Hypothalamus (tissue), 51 donors: Measurements from ENCODE around the gene ICOSLG.
"Not testable (repeated sequence)": the region's sequence is repeated elsewhere in the genome, so short reads cannot be mapped to it uniquely, and the experiment has no call there.

Experiments
- DNase-seq, 51 donors: peaks; one replicate each; lab custom pipeline; 2025; lab: John Stamatoyannopoulos, UW

The ICOSLG gene

DNA sequence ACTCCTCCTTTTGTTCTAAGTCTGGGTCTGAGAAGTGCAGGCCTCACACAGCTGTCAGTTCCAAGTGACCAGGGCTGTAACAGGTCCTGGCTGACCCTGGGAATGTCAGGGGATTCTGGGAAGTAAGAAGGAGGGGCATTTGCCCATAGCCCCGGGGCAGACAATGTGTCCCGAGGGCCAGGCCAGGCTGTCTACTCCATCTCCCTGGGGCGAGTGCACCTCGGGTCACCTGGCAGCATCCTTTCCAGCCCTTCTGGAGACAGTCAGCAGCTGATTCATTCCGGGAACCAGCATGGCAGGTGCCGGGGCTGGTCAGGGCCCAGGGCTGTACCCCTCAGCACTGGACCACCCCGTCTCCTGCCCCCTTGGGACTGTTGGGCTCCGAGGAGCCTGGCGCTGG lies 13.1 kb downstream of the ICOSLG start:
- not testable (repeated sequence) for DNase-seq

GRCh38 chr21:44225605-44226004 lies 15.1 kb downstream of the ICOSLG start:
- not testable (repeated sequence) for DNase-seq

DNA sequence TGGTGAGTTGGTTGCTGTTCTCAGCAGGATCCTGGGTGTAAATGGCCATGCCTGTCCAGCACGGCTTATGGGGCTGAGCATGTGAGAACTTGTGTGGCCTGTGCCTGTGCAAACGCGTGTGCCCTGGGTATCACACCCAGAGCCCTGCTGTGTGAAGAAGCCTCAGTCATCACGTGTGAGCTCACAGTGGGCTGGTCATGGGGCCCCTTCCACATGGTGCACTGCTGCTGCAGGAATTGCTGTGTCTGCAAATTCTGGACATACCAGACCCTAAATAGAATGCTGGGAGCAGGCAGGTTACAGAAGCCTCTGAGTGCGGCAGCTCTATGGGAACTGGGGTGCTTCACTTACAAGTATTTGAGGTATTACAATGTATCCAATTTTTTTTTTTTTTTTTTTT lies 17.4 kb downstream of the ICOSLG start:
- not testable (repeated sequence) for DNase-seq

GRCh38 chr21:44220674-44221073 lies 20.1 kb downstream of the ICOSLG start:
- not testable (repeated sequence) for DNase-seq

DNA sequence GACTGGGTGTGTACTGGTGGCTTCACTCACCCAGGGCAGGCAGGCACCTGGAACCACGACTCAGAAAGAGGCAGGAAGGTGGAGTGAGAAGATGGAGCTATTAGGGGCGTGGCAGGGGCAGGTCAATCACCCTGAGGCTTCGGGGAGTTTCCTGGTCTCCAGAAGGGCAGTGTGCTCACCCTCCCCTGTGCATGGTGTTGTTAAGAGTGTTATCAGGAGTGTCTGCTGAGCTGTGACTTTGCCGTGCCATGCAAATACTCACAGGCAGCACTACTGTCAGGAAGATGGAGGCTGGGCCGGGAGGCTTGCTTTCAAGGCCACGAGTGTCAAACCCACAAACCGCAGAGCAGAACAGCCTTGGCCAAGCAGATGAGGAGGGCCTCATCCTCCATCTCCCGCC lies 22.3 kb downstream of the ICOSLG start:
- not testable (repeated sequence) for DNase-seq

DNA sequence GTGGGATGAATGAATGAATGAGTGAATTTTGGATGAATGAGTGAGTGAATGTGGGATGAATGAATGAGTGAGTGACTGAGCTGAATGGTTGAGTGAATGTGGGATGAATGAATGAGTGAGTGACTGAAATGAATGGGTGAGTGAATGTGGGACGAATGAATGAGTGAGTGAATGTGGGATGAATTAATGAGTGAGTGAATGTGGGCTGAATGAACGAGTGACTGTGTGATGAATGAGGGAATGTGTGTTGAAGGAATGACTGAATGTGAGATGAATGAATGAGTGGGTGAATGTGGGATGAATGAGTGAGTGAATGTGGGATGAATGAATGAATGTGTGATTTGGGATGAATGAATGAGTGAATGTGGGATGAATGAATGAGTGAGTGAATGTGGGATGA lies 28.8 kb downstream of the ICOSLG start:
- DNase-seq: not testable (repeated sequence)

DNA sequence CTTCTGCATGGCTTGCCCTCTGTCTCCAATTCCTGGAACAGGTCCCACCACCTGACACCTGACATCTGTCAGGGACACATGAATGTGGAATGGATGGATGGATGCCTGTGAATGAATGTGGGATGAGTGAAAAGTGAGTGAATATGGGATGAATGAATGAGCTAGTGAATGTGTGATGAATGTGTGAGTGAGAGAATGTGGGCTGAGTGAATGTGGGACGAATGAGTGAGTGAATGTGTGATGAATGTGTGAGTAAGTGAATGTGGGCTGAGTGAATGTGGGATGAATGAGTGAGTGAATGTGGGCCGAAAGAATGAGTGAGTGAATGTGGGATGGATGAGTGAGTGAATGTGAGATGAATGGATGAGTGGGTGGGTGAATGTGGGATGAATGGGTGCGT lies 29.2 kb downstream of the ICOSLG start:
- DNase-seq: not testable (repeated sequence)

- not testable (repeated sequence) for DNase-seq
Observed at GRCh38 chr21:44207860-44208646, 32.7 kb downstream of the ICOSLG start.

- DNase-seq: not testable (repeated sequence)
Observed at GRCh38 chr21:44206698-44207676, 33.8 kb downstream of the ICOSLG start.

DNA sequence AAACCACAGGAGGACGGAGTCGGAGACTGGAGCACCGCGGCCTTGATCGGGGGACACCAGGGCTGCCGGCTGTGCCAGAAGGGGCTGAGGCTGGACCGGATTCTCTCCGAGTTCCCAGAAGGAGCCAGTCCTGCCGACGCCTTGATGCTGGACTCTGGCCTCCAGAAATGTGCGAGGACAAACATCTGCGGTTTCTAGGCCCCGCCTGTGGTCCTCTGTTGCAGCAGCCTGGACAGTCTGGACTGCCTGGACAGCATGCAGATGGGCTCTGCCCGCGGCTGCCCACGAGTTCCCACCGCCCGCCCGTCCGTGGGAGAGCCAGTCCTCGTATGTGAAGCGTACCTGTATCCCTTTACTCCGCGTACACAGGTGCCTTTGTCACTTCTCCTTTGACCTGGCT lies 34.6 kb downstream of the ICOSLG start:
- not testable (repeated sequence) for DNase-seq

DNA sequence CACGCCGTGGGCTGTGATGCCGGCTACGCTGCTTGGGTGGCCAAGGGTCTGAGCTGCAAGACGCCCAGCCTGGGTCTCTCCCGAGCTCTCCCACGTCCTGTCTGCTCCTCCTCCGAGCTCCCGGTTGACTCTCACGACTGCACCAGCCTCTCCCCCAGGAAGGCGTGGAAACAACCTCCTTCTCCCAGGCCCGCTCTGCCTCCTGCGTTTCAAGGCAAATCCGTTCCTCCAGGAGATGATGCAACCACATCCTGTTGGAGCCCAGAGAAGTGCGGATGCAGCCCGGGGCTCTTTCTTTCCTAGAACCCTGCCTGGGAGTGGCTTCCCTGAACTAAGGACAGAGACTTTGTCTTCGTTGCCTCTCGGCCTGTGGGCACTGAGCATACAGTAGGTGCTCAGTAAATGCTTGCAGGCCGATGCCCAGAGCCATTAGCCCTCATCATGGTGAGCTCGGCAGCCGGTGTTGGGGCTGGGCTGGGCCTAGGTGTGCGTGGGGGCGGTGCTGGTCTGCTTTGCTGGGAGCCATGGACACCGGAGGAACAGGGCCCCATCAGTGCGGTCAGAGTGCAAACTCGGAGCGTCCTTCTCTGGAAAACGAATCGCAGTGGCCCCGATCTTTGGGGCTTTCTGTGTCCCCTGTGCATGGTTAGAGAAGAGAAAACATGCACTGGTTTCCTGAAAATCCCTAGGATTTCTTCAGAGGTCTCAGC lies 38.0 kb downstream of the ICOSLG start:
- not testable (repeated sequence) for DNase-seq

GRCh38 chr21:44199997-44200396 lies 40.7 kb downstream of the ICOSLG start:
- DNase-seq: not testable (repeated sequence)

- no peak for DNase-seq
Observed at GRCh38 chr21:44199448-44199847, 41.3 kb downstream of the ICOSLG start.

DNA sequence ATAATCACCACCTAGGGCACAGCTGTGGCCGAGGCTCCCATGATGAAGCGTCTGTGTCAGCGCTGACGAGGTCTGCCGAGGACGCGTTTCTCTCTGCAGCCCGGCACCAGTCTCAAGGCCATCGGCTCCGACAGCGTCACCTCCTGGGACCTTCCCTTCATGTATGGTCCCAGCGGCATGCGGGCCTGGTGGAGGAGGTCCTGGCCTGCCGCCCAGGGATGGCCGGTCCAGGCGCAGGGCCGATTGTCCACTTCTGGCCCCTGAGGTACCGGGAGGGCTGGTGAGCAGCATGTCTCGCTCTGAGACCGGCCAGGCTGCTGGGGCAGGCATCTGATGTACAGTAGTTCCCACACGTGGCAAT lies 43.6 kb downstream of the ICOSLG start:
- not testable (repeated sequence) for DNase-seq

DNA sequence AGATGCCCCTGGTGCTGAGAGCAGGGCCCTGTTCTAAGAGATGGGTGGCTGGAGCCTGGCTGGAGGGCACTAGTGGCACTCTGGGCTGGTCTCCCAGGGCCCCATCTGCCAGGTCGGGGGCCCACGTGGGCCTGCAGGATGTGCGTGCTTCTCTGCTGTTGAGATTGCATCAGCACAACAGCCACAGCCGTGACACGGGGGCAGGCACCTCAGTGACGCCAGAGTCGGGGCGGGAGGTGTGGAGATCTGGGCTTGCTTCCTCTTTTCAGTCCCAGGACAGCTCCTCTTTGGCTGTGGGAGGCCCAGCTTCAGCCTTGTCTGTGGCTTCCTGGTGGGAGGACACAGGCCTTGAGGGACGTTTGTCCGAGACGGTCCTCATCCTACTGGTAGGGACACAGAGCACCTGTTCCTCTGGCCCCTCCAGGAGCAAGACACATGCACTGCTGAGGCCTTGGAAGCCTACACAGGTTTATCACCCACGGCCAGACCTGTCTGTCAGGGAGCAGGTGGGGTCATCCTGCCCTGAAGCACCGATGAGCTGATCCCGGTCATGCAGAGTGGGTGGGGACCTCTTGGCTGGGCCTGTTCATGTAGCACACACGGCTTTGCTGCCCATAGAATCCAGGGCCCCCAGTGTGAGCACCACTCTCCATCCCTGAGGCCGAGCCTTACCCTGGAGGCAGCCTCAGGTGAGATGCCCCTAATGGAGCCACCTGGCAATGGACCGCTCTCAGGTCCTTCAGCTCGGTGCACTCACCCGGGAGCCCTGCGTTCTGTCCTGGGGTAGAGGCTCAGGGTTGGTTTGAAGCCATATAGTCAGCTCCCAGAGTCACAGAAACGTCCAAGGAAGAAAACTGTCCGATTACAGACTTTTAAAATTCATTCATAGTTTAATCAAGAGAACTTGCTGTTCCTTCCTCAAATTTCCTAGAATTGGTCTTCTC lies 44.3 kb downstream of the ICOSLG start:
- peak in 3 of 51 donors; percentile 3 to 21 (median 15) for DNase-seq

GRCh38 chr21:44194888-44195287 lies 45.9 kb downstream of the ICOSLG start:
- not testable (repeated sequence) for DNase-seq

- not testable (repeated sequence) for DNase-seq
Observed at GRCh38 chr21:44194451-44194850, 46.3 kb downstream of the ICOSLG start.

DNA sequence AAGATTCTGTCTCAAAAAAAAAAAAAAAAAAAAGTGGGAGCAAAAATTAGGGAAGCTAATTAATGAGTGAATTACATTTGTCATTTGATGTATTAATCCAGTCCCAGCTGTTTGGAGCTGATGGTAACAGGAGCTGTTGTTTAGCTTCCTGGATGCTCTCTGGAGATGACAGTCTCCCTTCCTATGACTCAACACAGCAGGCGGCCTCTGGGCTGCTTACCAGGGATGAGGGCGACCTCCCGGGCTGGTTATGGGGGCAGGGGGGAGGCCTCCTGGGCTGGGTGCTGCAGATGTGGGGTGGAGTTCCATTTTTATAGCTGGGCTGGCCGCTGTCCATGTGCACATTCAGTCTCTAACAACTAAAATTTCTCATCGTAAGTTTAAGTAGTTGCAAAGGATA lies 47.6 kb downstream of the ICOSLG start:
- not testable (repeated sequence) for DNase-seq
